ENCODE data around the gene RNF186.

The RNF186 gene

GRCh38 chr1:19802269-19802668 is 12.8 kb downstream of the RNF186 start:
- Histone ChIP-seq H3K27ac (no peak overlapping the region), H3K4me3 (ENCODE audit: low read depth, low read length) (no peak overlapping the region), H3K9me3 (ENCODE audit: severe bottlenecking) (no peaks in the 10 kb centered on the region), H3K36me3 (no peaks in the 10 kb centered on the region), H3K27me3 (ENCODE audit: insufficient read depth, low read depth, severe bottlenecking) (no peaks in the 10 kb centered on the region)
- TF ChIP-seq CTCF (IDR thresholded peaks at IDR 0.05; ENCODE audit: low read depth, low read length) = no peak
- no peak for DNase-seq

GRCh38 chr1:19800076-19800804 is 14.8 kb downstream of the RNF186 start:
- H3K27ac ChIP-seq = peak overlapping the region; percentile 36; the same call in 1 of the 2 replicates
- no peak for TF ChIP-seq CTCF (IDR thresholded peaks at IDR 0.05; ENCODE audit: low read depth, low read length)
- no peaks in the 10 kb centered on the region for H3K27me3 ChIP-seq (ENCODE audit: insufficient read depth, low read depth, severe bottlenecking)
- peak overlapping the region; percentile 61 for H3K4me3 ChIP-seq (ENCODE audit: low read depth, low read length)
- no peaks in the 10 kb centered on the region for H3K36me3 ChIP-seq
- no peaks in the 10 kb centered on the region for H3K9me3 ChIP-seq (ENCODE audit: severe bottlenecking)
- peak; percentile 41 for DNase-seq

- no peaks in the 10 kb centered on the region for H3K36me3 ChIP-seq
- peak; percentile 64 for DNase-seq
- peak within 1 kb of the TSS; percentile 65 for H3K27ac ChIP-seq
- H3K27me3 ChIP-seq (ENCODE audit: insufficient read depth, low read depth, severe bottlenecking) = no peaks in the 10 kb centered on the region
- peak within 1 kb of the TSS; percentile 61 for H3K4me3 ChIP-seq (ENCODE audit: low read depth, low read length)
- no peaks in the 10 kb centered on the region for H3K9me3 ChIP-seq (ENCODE audit: severe bottlenecking)
- TF ChIP-seq CTCF (IDR thresholded peaks at IDR 0.05; ENCODE audit: low read depth, low read length) = peak; percentile 29; the same call in 1 of the 2 replicates
Measured at GRCh38 chr1:19799230-19800075, 15.6 kb downstream of the RNF186 start, which contains the start of gene TMCO4. Gene TMCO4, minus strand, starts transcription at chr1:19799916. Its CDS starts 19,158 bp downstream, at chr1:19780758.

- H3K27ac ChIP-seq = no peak overlapping the region
- H3K4me3 ChIP-seq (ENCODE audit: low read depth, low read length) = no peak overlapping the region
- no peaks in the 10 kb centered on the region for H3K27me3 ChIP-seq (ENCODE audit: insufficient read depth, low read depth, severe bottlenecking)
- H3K9me3 ChIP-seq (ENCODE audit: severe bottlenecking) = no peaks in the 10 kb centered on the region
- no peak for DNase-seq
- no peaks in the 10 kb centered on the region for H3K36me3 ChIP-seq
- TF ChIP-seq CTCF (IDR thresholded peaks at IDR 0.05; ENCODE audit: low read depth, low read length) = no peak
Measured at GRCh38 chr1:19798486-19799229, 16.4 kb downstream of the RNF186 start.

- TF ChIP-seq CTCF (IDR thresholded peaks at IDR 0.05; ENCODE audit: low read depth, low read length) = no peak
- Histone ChIP-seq H3K36me3 (no peaks in the 10 kb centered on the region), H3K9me3 (ENCODE audit: severe bottlenecking) (no peaks in the 10 kb centered on the region), H3K27me3 (ENCODE audit: insufficient read depth, low read depth, severe bottlenecking) (no peaks in the 10 kb centered on the region), H3K27ac (no peak overlapping the region), H3K4me3 (ENCODE audit: low read depth, low read length) (no peak overlapping the region)
- no peak for DNase-seq
Measured at GRCh38 chr1:19797827-19798226, 17.3 kb downstream of the RNF186 start.
